SK-N-MC (cell line): ENCODE measurements around the gene STXBP5L.

ENCODE experiments used
- DNase-seq: peaks from one replicate; pipeline ENCODE4 v3.0.0-alpha.2; 2011; ENCODE audit warnings: low read depth, low spot score
- H3K27ac ChIP-seq: fragments of 200-600 bp; sonication (generic); 2 replicates; pipeline ENCODE4 v1.5.1; 2016; ENCODE audit warnings: mixed run types
- H3K36me3 ChIP-seq: fragments of 200-600 bp; sonication (generic); 2 replicates; pipeline ENCODE4 v1.6.1; 2017; ENCODE audit warnings: antibody characterized with exemption, low read length, mixed read lengths; ENCODE audit not compliant: insufficient read depth
- H3K4me3 ChIP-seq: fragments of 200-600 bp; sonication (generic); 2 replicates; pipeline ENCODE4 v1.5.1; 2016
- H3K9ac ChIP-seq: fragments of 200-600 bp; sonication (generic); 2 replicates; pipeline ENCODE4 v1.8.0; 2017; ENCODE audit warnings: mixed run types, mixed read lengths; ENCODE audit not compliant: insufficient read length
- H3K9me3 ChIP-seq: fragments of 200-600 bp; sonication (generic); 2 replicates; pipeline ENCODE4 v1.6.1; 2017; ENCODE audit warnings: low read depth, mild to moderate bottlenecking, antibody characterized with exemption, low read length, moderate library complexity, mixed read lengths
- EZH2 ChIP-seq: fragments of 200-600 bp; sonication (generic); IDR thresholded peaks from one replicate; pipeline ENCODE4 v1.6.1; 2017; ENCODE audit warnings: antibody characterized with exemption
- FOXP2 ChIP-seq: optimal IDR thresholded peaks from 2 replicates; pipeline ENCODE3; 2011; ENCODE audit warnings: mild to moderate bottlenecking, moderate library complexity; ENCODE audit not compliant: insufficient read depth; ENCODE audit errors: extremely low read length, control extremely low read depth
- POLR2AphosphoS5 ChIP-seq: IDR thresholded peaks from 2 replicates; pipeline ENCODE4 v1.6.1; 2012; ENCODE audit warnings: mild to moderate bottlenecking, low read depth, low read length, borderline replicate concordance

The STXBP5L gene

DNA sequence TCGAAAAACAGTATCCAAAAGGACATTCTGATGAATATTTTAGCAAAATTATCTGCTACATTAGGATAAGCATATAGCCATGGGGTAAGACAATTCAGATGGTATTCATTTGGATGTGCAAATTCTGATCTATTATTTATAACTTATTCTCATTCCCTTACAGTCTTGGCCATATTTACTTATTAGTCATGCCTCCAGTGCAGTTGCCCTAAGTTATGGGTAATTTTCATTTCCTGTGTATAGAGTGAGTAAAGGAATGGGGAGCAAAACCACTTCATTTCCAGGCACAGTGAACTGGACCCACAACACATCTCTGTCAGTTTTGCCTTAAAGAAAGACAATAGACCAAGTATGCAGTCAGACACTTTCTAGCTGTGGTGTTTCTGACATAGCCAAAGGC, 503.5 kb downstream of the STXBP5L start:
- Histone ChIP-seq H3K4me3 (no peak overlapping the region), H3K27ac (peak overlapping the region; percentile 17; the same call in 1 of the 2 replicates), H3K9me3 (no peaks in the 10 kb centered on the region), H3K36me3 (no peaks in the 10 kb centered on the region), H3K9ac (no peak overlapping the region)
- TF ChIP-seq POLR2AphosphoS5 (peak; percentile 36; the same call in 1 of the 2 replicates), EZH2 (no peak)
- peak; percentile 37 for DNase-seq

DNA sequence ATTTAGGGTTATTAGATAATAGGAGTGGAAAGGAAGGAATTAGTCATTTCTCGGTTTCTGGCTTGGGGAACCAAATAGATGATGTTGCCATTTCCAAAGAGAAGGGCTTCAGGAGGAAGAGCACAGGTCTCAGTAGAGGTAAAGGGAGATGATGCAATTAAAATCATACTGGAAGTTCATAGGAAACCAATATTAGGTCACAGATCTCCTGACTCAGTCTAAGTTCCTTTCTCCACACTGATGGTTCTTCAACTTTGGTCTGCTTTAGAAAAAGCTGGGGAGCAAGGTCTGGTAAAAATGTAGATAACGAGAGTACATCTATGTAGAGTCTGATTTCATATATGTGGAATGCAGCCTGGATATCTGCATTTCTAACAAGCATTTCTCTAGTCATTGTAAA, 506.9 kb downstream of the STXBP5L start:
- TF ChIP-seq EZH2 (no peak), POLR2AphosphoS5 (no peak), FOXP2 (no peak)
- DNase-seq: no peak
- no peaks in the 10 kb centered on the region for H3K36me3 ChIP-seq

GRCh38 chr3:121418182-121418581, 510.2 kb downstream of the STXBP5L start:
- Histone ChIP-seq H3K9ac (no peak overlapping the region), H3K4me3 (no peak overlapping the region)

More for the DNA sequence above, 506.9 kb downstream of the STXBP5L start:
- H3K9me3 ChIP-seq: no peaks in the 10 kb centered on the region
- H3K27ac ChIP-seq: 0 out of 2 replicates have a peak overlapping the region, but pooled peaks have one; percentile 28
- H3K9ac ChIP-seq: no peak overlapping the region
- no peak overlapping the region for H3K4me3 ChIP-seq

DNA sequence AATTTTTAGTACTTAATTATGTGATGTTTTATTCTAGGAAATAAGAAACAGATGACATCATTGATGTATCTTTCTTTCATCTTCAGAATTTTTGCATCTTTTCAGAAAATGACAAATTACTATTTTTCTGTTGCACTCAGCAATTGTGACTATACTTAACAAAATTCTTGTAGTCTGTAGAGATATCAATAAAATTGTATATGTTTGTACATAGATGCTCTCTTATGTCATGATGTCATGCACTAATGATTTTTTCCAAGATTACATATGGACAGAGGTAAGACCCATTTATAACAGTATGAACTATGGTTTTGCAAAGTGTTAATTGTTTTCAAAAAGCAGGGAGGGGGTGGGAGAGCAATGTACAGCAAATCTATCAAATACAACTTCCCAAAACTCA, 516.5 kb downstream of the STXBP5L start:
- DNase-seq: no peak
- TF ChIP-seq POLR2AphosphoS5 (no peak), FOXP2 (no peak), EZH2 (no peak)
- no peak overlapping the region for H3K27ac ChIP-seq
- no peaks in the 10 kb centered on the region for H3K9me3 ChIP-seq
- no peaks in the 10 kb centered on the region for H3K36me3 ChIP-seq
- no peak overlapping the region for H3K9ac ChIP-seq
- no peak overlapping the region for H3K4me3 ChIP-seq

More at GRCh38 chr3:121418182-121418581, 510.2 kb downstream of the STXBP5L start:
- Histone ChIP-seq H3K27ac (no peak overlapping the region), H3K36me3 (no peaks in the 10 kb centered on the region), H3K9me3 (no peaks in the 10 kb centered on the region)
- TF ChIP-seq FOXP2: no peak
- no peak for TF ChIP-seq POLR2AphosphoS5
- TF ChIP-seq EZH2: no peak
- no peak for DNase-seq

DNA sequence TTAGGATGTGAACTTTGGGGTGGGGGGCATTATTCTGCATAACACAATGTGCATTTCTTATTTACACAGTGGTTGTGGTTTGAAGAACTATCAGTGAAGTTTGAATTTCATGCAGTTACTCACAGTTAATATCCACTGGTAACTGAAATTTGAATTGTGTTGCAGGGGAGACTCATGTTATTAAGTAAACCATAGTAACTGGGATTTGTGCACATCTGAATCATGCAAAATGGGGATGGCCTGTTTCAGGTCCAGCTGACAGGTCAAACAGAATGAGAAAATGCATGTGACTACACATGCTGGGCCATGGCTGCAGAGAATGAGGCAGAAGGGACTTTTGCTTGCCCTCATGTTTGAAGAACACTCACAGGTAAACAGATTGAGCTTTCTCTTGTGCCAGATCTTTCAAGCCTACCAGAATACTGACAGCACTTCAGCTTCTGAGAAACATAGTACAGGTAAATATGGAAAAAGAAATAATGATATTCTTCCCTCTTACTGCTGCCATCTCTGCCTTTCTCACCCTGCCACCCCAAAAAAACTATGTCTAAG, 522.7 kb downstream of the STXBP5L start:
- no peak overlapping the region for H3K9ac ChIP-seq
- H3K9me3 ChIP-seq: no peaks in the 10 kb centered on the region
- no peak overlapping the region for H3K4me3 ChIP-seq
- TF ChIP-seq POLR2AphosphoS5: no peak
- no peak for TF ChIP-seq FOXP2
- TF ChIP-seq EZH2: no peak
- H3K27ac ChIP-seq: no peak overlapping the region
- peaks cover 26% of the 10 kb centered on the region for H3K36me3 ChIP-seq
- no peak for DNase-seq

GRCh38 chr3:121431726-121432517, 523.9 kb downstream of the STXBP5L start:
- H3K36me3 ChIP-seq: peaks cover 28% of the 10 kb centered on the region
- DNase-seq: no peak
- H3K9ac ChIP-seq: no peak overlapping the region
- H3K27ac ChIP-seq: no peak overlapping the region
- H3K4me3 ChIP-seq: no peak overlapping the region
- H3K9me3 ChIP-seq: no peaks in the 10 kb centered on the region
- no peak for TF ChIP-seq FOXP2
- no peak for TF ChIP-seq EZH2
- no peak for TF ChIP-seq POLR2AphosphoS5

DNA sequence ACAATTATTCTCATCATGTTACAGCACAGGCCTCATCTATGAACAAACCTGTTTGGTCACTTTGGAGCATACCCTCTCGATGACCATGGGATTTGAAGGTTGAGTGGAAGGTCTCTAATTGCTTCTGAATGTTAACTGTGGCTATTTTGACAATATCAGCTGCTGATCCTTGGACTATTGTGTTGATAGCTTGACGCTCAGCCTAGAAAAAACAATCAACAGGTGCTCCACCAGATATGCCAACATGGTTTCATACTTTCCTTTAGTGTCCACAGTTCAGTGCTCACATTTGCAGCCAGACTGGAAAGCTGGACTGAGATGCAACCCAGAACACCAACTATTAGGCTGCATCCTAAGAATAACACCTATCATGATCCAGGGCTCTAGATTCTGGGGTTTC, 528.1 kb downstream of the STXBP5L start:
- no peak overlapping the region for H3K4me3 ChIP-seq
- TF ChIP-seq FOXP2 (no peak), POLR2AphosphoS5 (no peak), EZH2 (no peak)
- no peak for DNase-seq
- peaks cover 23% of the 10 kb centered on the region for H3K36me3 ChIP-seq
- no peaks in the 10 kb centered on the region for H3K9me3 ChIP-seq
- H3K9ac ChIP-seq: no peak overlapping the region
- no peak overlapping the region for H3K27ac ChIP-seq

DNA sequence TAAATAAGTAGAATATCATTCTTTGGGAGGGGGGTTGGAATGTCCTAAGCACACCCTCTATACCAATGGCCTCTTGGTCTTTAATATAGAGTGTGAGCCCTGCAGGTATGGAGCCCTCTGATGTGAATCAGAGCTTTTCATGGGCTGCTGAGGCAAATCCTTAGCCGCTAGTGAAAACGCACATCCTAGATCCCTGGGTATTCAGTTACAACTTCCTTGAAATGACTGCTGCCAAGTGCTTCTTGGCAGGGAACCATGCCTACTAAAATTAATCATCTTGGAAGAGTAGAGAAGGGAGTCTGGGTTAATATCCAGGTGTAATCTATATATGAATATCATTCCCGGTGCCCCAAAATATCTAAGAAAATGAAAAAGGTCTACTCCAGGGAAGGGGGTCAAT, 528.6 kb downstream of the STXBP5L start:
- no peak overlapping the region for H3K9ac ChIP-seq
- DNase-seq: no peak
- no peak overlapping the region for H3K4me3 ChIP-seq
- H3K36me3 ChIP-seq: peaks cover 17% of the 10 kb centered on the region
- TF ChIP-seq FOXP2: no peak
- TF ChIP-seq POLR2AphosphoS5: no peak
- TF ChIP-seq EZH2: no peak
- no peak overlapping the region for H3K27ac ChIP-seq
- no peaks in the 10 kb centered on the region for H3K9me3 ChIP-seq
